Mesendoderm (in vitro differentiated cells): ENCODE measurements around the gene PKD1L1.
A peak's percentile ranks its signal among the peaks of the same experiment; 100 is the strongest.

Source experiments
- DNase-seq: peaks from one replicate; pipeline ENCODE4 v3.0.0; 2013
- H2AK5ac ChIP-seq: 2 replicates; pipeline ENCODE4 v1.6.1; 2013; ENCODE audit warnings: low read length, inconsistent platforms
- H2BK120ac ChIP-seq: 2 replicates; pipeline ENCODE4 v1.6.1; 2013; ENCODE audit warnings: low read depth, mild to moderate bottlenecking, low read length, moderate library complexity, mixed read lengths
- H2BK15ac ChIP-seq: replicated peaks from 2 replicates; pipeline ENCODE4 v1.6.1; 2013; ENCODE audit warnings: low read depth, mild to moderate bottlenecking, moderate library complexity
- H2BK5ac ChIP-seq: 2 replicates; pipeline ENCODE4 v1.6.1; 2013; ENCODE audit warnings: low read length, inconsistent platforms
- H3K18ac ChIP-seq: 2 replicates; pipeline ENCODE4 v1.6.1; 2013; ENCODE audit warnings: mild to moderate bottlenecking, low read length, mixed read lengths
- H3K23ac ChIP-seq: one replicate; pipeline ENCODE4 v1.6.1; 2013; ENCODE audit warnings: low read length
- H3K27ac ChIP-seq: 2 replicates; pipeline ENCODE4 v1.5.1; 2013; ENCODE audit warnings: low read depth, mild to moderate bottlenecking, inconsistent platforms, low read length, moderate library complexity
- H3K27me3 ChIP-seq: 2 replicates; pipeline ENCODE4 v1.6.1; 2013; ENCODE audit warnings: low read length, control low read depth, mild to moderate bottlenecking, inconsistent platforms; ENCODE audit not compliant: insufficient read depth, poor library complexity
- H3K36me3 ChIP-seq: 2 replicates; pipeline ENCODE4 v1.6.1; 2013; ENCODE audit warnings: low read length, inconsistent platforms; ENCODE audit not compliant: control insufficient read depth, insufficient read depth
- H3K4ac ChIP-seq: one replicate; pipeline ENCODE4 v1.6.1; 2013; ENCODE audit warnings: low read depth, mild to moderate bottlenecking, low read length, moderate library complexity
- H3K4me1 ChIP-seq: 2 replicates; pipeline ENCODE4 v1.6.1; 2013; ENCODE audit warnings: low read depth, low read length, inconsistent platforms; ENCODE audit not compliant: control insufficient read depth
- H3K4me2 ChIP-seq: 2 replicates; pipeline ENCODE4 v1.6.1; 2013; ENCODE audit warnings: low read length
- H3K4me3 ChIP-seq: 2 replicates; pipeline ENCODE4 v1.5.1; 2013; ENCODE audit warnings: mild to moderate bottlenecking, low read length
- H3K56ac ChIP-seq: one replicate; pipeline ENCODE4 v1.6.1; 2013; ENCODE audit warnings: low read length
- H3K79me1 ChIP-seq: 2 replicates; pipeline ENCODE4 v1.6.1; 2013; ENCODE audit warnings: low read length, inconsistent platforms
- H3K79me2 ChIP-seq: 2 replicates; pipeline ENCODE4 v1.6.1; 2013; ENCODE audit warnings: mild to moderate bottlenecking, low read length; ENCODE audit not compliant: control insufficient read depth, insufficient read depth
- H3K9ac ChIP-seq: 2 replicates; pipeline ENCODE4 v1.6.1; 2013; ENCODE audit warnings: low read length, inconsistent platforms
- H4K5ac ChIP-seq: one replicate; pipeline ENCODE4 v1.6.1; 2013; ENCODE audit warnings: low read length
- H4K8ac ChIP-seq: one replicate; pipeline ENCODE4 v1.6.1; 2013; ENCODE audit warnings: low read depth, mild to moderate bottlenecking, control low read depth, low read length, moderate library complexity
- WGBS: extraction: QIAGEN DNeasy Blood & Tissue Kit; methylation state at CpG from one replicate; pipeline ENCODE4 v1.1.7; 2013; ENCODE audit warnings: low lambda C conversion rate, missing lambda C conversion rate; ENCODE audit not compliant: insufficient coverage; ENCODE audit errors: extremely low coverage; 5-methylcytosine and 5-hydroxymethylcytosine counted together

PKD1L1 gene

DNA sequence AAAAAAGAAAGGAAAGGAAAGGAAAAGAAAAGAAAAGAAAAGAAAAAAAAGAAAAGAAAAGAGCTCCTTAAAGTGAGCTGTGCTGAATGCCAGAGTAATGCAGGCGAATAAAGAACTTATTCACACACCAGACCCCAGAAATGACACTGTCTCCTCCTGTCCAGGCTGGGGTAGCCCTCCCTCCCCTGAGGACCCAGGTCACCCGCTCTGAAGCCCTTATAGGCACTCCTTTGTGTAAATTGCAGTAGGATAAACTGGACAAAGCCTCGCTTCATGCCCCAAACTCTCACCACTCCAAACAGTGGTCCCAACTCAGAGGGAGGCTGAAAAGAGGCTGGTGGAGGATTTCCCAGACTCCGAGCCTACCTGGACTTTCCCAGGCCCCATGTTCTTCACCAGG, 46.3 kb downstream of the PKD1L1 start:
- no peaks in the 10 kb centered on the region for H3K79me2 ChIP-seq
- H3K79me1 ChIP-seq, result no peaks in the 10 kb centered on the region
- H3K18ac ChIP-seq, result no peak overlapping the region
- DNase-seq, result no peak
- H3K23ac ChIP-seq, result no peak overlapping the region
- H2BK5ac ChIP-seq, result no peak overlapping the region
- H3K4me2 ChIP-seq, result no peak overlapping the region
- no CpG with 5 or more reads among the region's 4 CpGs for WGBS
- H3K4ac ChIP-seq, result no peak overlapping the region
- H3K56ac ChIP-seq, result no peak overlapping the region
- no peaks in the 10 kb centered on the region for H3K27me3 ChIP-seq
- no peak overlapping the region for H4K8ac ChIP-seq
- no peak overlapping the region for H3K27ac ChIP-seq
- no peak overlapping the region for H2BK120ac ChIP-seq
- no peak overlapping the region for H2AK5ac ChIP-seq
- peaks cover 5% of the 10 kb centered on the region for H3K4me1 ChIP-seq
- no peak overlapping the region for H3K4me3 ChIP-seq
- no peaks in the 10 kb centered on the region for H3K36me3 ChIP-seq
- no peak overlapping the region for H4K5ac ChIP-seq
- H3K9ac ChIP-seq, result no peak overlapping the region
- H2BK15ac ChIP-seq, result no peak overlapping the region

DNA sequence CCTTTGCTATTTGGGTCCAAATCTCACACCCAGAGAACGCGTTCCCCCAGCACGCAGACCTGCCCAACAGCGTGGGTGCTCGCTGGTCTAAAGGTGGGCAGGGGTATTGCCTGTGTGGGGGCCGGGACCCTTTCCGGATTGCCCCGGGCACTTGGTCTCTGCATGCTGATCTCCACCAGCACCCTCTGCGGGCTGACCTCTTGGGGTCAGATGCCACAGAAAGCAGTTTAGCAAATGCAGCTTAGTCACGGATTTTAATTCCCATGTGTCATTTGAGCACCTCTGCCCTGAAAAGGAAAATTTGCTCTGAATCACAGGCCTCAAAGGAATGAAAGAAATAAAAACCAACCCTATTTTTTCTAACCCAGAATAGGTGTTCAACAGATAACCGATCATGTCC, 46.7 kb downstream of the PKD1L1 start:
- no peak overlapping the region for H3K27ac ChIP-seq
- H4K5ac ChIP-seq, result no peak overlapping the region
- H3K27me3 ChIP-seq, result no peaks in the 10 kb centered on the region
- H3K4me2 ChIP-seq, result no peak overlapping the region
- H2BK15ac ChIP-seq, result no peak overlapping the region
- H2BK120ac ChIP-seq, result no peak overlapping the region
- WGBS, result no CpG with 5 or more reads among the region's 11 CpGs
- H3K4me1 ChIP-seq, result peaks cover 7% of the 10 kb centered on the region
- H3K56ac ChIP-seq, result no peak overlapping the region
- no peaks in the 10 kb centered on the region for H3K36me3 ChIP-seq
- H2AK5ac ChIP-seq, result no peak overlapping the region
- no peak overlapping the region for H3K18ac ChIP-seq
- no peak overlapping the region for H3K4me3 ChIP-seq
- H3K79me2 ChIP-seq, result no peaks in the 10 kb centered on the region
- no peaks in the 10 kb centered on the region for H3K79me1 ChIP-seq
- H2BK5ac ChIP-seq, result no peak overlapping the region
- no peak overlapping the region for H3K9ac ChIP-seq
- no peak overlapping the region for H3K4ac ChIP-seq
- peak overlapping the region; percentile 49 for H3K23ac ChIP-seq
- no peak overlapping the region for H4K8ac ChIP-seq
- no peak for DNase-seq

DNA sequence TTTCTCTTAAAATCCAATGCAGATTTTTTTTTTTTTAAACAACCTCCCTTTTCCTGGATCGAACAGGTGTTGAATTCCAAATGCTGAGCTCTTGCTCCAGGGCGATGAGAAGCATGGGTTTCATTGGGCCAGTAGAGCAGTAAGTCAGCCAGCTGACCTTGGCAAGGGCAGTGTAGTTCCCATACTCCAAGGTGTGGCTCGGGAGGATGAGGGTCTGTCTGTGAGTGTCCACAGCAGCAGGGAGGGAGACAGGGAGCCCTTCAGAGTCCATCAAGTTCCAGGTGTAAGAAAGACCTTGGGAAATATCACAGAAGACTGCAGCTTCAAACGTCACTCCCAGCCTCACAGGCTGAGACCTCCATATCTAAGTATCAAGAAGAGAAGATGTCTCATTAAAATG, 50.4 kb downstream of the PKD1L1 start:
- no peak for DNase-seq

DNA sequence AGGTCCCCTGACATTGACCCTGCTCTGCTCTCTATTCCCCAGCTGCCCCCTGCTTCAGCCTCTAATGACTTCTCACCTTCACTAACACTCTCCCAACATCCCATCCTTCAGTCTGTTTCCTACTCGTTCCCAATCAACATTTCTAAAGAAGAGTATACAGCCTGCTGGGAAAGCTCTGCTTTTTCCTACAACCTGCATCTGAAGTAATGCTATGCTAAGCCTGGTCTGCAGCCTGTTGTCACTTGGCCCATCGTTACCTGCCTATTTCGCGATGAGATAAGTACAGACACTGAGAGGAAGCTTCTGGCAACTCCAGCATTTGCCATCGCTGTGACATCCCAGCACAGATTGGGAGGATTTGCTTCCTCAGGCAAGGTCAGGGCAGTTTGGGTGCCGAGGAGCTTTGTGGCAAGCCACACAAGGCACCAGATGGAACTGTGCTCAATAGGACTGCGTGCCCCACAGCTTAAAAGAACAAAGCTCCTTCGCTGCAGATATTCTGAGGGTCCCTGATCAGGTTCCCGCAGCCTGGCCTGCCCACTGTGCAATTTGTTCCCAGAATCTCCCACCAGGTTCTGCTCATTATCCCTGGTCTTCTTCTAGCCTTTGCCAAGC, 51.4 kb downstream of the PKD1L1 start:
- Histone ChIP-seq H3K4ac (no peak overlapping the region), H2AK5ac (no peak overlapping the region), H3K4me2 (no peak overlapping the region), H3K18ac (no peak overlapping the region), H2BK15ac (no peak overlapping the region), H3K79me2 (no peaks in the 10 kb centered on the region), H3K36me3 (no peaks in the 10 kb centered on the region), H3K27me3 (no peaks in the 10 kb centered on the region), H4K8ac (no peak overlapping the region), H3K4me1 (peaks cover 10% of the 10 kb centered on the region), H3K79me1 (no peaks in the 10 kb centered on the region), H3K27ac (no peak overlapping the region), H3K56ac (peak overlapping the region; percentile 78), H3K23ac (no peak overlapping the region), H2BK120ac (no peak overlapping the region), H2BK5ac (peak overlapping the region; percentile 67), H3K4me3 (no peak overlapping the region), H3K9ac (peak overlapping the region; percentile 32), H4K5ac (no peak overlapping the region)
- WGBS, result no CpG with 5 or more reads among the region's 9 CpGs
- peak; percentile 92 for DNase-seq

More for the DNA sequence above, 50.4 kb downstream of the PKD1L1 start:
- Histone ChIP-seq H2BK5ac (peak overlapping the region; percentile 9), H3K79me2 (no peaks in the 10 kb centered on the region), H3K27ac (no peak overlapping the region), H2BK15ac (no peak overlapping the region), H3K79me1 (no peaks in the 10 kb centered on the region), H3K9ac (no peak overlapping the region), H3K56ac (no peak overlapping the region), H3K4me2 (no peak overlapping the region), H3K18ac (no peak overlapping the region), H2AK5ac (peak overlapping the region; percentile 14), H4K5ac (no peak overlapping the region), H2BK120ac (no peak overlapping the region), H3K4me1 (peaks cover 10% of the 10 kb centered on the region), H3K4ac (no peak overlapping the region), H3K36me3 (no peaks in the 10 kb centered on the region), H3K4me3 (no peak overlapping the region), H3K27me3 (no peaks in the 10 kb centered on the region), H3K23ac (no peak overlapping the region), H4K8ac (no peak overlapping the region)
- WGBS, result no CpG with 5 or more reads among the region's 4 CpGs

DNA sequence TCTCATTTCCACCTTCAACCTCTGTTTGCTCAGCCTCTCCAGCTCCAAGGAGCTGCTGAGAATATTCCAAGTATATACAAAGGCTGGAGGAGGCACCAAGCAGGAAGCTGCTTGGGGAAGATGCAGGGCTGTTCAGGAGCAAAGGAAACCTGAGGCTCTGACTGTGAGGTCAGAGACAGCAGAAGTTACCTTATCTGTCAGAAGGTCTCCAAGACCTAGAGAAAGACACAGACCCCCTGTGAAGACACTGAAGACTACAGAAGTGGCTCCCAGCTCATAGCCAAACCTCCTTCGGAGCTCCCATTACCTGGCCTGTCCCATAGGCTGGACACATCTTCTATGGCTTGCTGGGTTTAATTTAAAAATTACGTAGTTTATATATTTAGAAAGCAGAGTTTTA, 53.2 kb downstream of the PKD1L1 start:
- H3K4me3 ChIP-seq, result no peak overlapping the region
- H3K18ac ChIP-seq, result no peak overlapping the region
- no peak overlapping the region for H2BK15ac ChIP-seq
- no peak overlapping the region for H3K56ac ChIP-seq
- H3K27me3 ChIP-seq, result no peaks in the 10 kb centered on the region
- no peak overlapping the region for H3K27ac ChIP-seq
- H3K4ac ChIP-seq, result no peak overlapping the region
- peak; percentile 63 for DNase-seq
- H3K4me2 ChIP-seq, result no peak overlapping the region
- H2AK5ac ChIP-seq, result no peak overlapping the region
- no peak overlapping the region for H2BK120ac ChIP-seq
- no peak overlapping the region for H4K5ac ChIP-seq
- peaks cover 10% of the 10 kb centered on the region for H3K4me1 ChIP-seq
- no peak overlapping the region for H4K8ac ChIP-seq
- no peak overlapping the region for H3K23ac ChIP-seq
- no peaks in the 10 kb centered on the region for H3K36me3 ChIP-seq
- no peaks in the 10 kb centered on the region for H3K79me2 ChIP-seq
- H3K79me1 ChIP-seq, result no peaks in the 10 kb centered on the region
- 100% methylated on average over 1 of the region's 2 CpGs for WGBS
- no peak overlapping the region for H2BK5ac ChIP-seq
- no peak overlapping the region for H3K9ac ChIP-seq

DNA sequence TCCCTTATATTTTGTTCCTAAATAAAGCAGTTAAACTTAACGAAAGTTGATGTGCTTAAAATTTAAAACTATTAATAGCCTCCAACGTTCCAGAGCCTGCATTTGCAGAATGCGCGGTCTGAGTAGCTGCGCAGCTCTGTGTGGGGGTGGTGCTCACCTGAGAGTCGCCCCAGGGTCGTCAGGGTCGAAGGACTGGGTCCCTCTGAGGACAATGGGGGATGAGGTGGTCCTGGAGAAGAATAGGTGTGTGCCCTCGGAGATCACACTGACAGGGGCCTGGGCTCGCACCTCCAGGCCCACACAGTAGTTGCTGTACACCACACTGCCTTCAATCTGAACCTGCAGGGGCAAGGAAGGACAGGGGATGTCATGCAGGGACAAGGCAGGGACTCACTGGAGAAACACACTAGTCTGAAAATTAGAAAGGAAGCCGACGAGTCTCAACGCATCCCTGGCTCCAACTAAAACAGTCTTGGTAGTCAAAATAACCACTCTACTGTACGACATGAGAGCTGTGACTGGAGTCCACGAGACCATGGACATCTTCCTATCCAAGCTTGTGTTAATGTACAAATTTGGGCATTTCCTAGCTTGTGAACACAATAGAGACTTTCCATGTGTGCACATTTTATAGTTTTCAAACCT, 54.4 kb downstream of the PKD1L1 start:
- DNase-seq, result no peak
- no peak overlapping the region for H3K4ac ChIP-seq
- H3K79me2 ChIP-seq, result no peaks in the 10 kb centered on the region
- no peak overlapping the region for H2BK120ac ChIP-seq
- H3K23ac ChIP-seq, result no peak overlapping the region
- no peak overlapping the region for H4K8ac ChIP-seq
- H3K27ac ChIP-seq, result no peak overlapping the region
- H3K27me3 ChIP-seq, result no peaks in the 10 kb centered on the region
- WGBS, result no CpG with 5 or more reads among the region's 15 CpGs
- no peak overlapping the region for H3K18ac ChIP-seq
- H2BK5ac ChIP-seq, result no peak overlapping the region
- no peak overlapping the region for H4K5ac ChIP-seq
- H3K9ac ChIP-seq, result no peak overlapping the region
- no peak overlapping the region for H2BK15ac ChIP-seq
- H3K79me1 ChIP-seq, result no peaks in the 10 kb centered on the region
- H3K4me1 ChIP-seq, result peaks cover 10% of the 10 kb centered on the region
- peak overlapping the region; percentile 69 for H2AK5ac ChIP-seq
- H3K56ac ChIP-seq, result peak overlapping the region; percentile 6
- H3K36me3 ChIP-seq, result no peaks in the 10 kb centered on the region
- H3K4me2 ChIP-seq, result no peak overlapping the region
- no peak overlapping the region for H3K4me3 ChIP-seq
